GM12878 (cell line): Measurements from ENCODE around the gene P3H2. TPM values are rescaled to one million over a fixed set of nuclear protein-coding genes. Genes with fewer than 3 reads are reported as not detected.

ENCODE experiments used
- ATAC-seq: fragments of 200-7000 bp; cut with Tn5 transposase; 3 replicates; pipeline ENCODE4 v1.9.1; 2020; ENCODE audit warnings: mild to moderate bottlenecking, moderate library complexity
- BruUV-seq: library from RNA; stranded (reverse); fragments of 400-500 nt; replicated peaks from 2 replicates; lab custom pipeline; 2021; lab: Mats Ljungman, UMichigan
- CTCF ChIA-PET: fragments of 300-600 bp; sonication (Branson Sonifier 250); formaldehyde crosslinking; extraction: SDS; loops from one replicate; lab custom pipeline; 2021; ENCODE audit warnings: inconsistent platforms; lab: Yijun Ruan, JAX
- POLR2A ChIA-PET: fragments of 350-600 bp; formaldehyde crosslinking; extraction: SDS; loops from one replicate; lab custom pipeline; 2021; ENCODE audit warnings: inconsistent platforms; lab: Charles Lee
- RAD21 ChIA-PET: fragments of 300-600 bp; sonication (Branson Sonifier 250); formaldehyde crosslinking; loops from one replicate; lab custom pipeline; 2023; ENCODE audit warnings: antibody characterized with exemption; ENCODE audit not compliant: unreplicated experiment; lab: Charles Lee
- SMC1A ChIA-PET: fragments of 300-600 bp; sonication (Branson Sonifier 250); formaldehyde crosslinking; loops from one replicate; lab custom pipeline; 2023; ENCODE audit not compliant: unreplicated experiment, uncharacterized antibody; lab: Charles Lee
- DNase-seq: peaks from one replicate; pipeline ENCODE4 v3.0.0-alpha.2; 2011; ENCODE audit warnings: low read depth, low spot score
- FAIRE-seq: peaks from 3 replicates; lab custom pipeline; 2011; peaks lifted over from hg19 to GRCh38; lab: Jason Lieb, UNC
- H2AFZ ChIP-seq: 2 replicates; pipeline ENCODE4 v1.6.0; 2011; ENCODE audit warnings: low read depth, low read length, control low read depth; ENCODE audit not compliant: control insufficient read depth
- H3K27ac ChIP-seq: 2 replicates; pipeline ENCODE4 v1.5.1; 2011; ENCODE audit warnings: control low read depth; ENCODE audit not compliant: control insufficient read depth, insufficient read depth
- H3K27me3 ChIP-seq, 2 experiments: replicated peaks in 1 of 2; 2 replicates each; pipeline versions ENCODE4 v1.6.0 to v1.6.1; 2011; ENCODE audit warnings: low read length in 1 of 2; ENCODE audit not compliant: control insufficient read depth in 2 of 2, insufficient read depth in 2 of 2
- H3K36me3 ChIP-seq, 2 experiments: 2 replicates each; pipeline ENCODE4 v1.5.1; 2011; ENCODE audit warnings: low read length in 1 of 2; ENCODE audit not compliant: control insufficient read depth in 2 of 2, insufficient read depth in 2 of 2
- H3K4me1 ChIP-seq: 2 replicates; pipeline ENCODE4 v1.6.1; 2011; ENCODE audit warnings: mild to moderate bottlenecking, low read length, moderate library complexity, mixed read lengths; ENCODE audit not compliant: control insufficient read depth, insufficient read depth
- H3K4me2 ChIP-seq: 2 replicates; pipeline ENCODE4 v1.6.0; 2011; ENCODE audit warnings: control low read depth; ENCODE audit not compliant: control insufficient read depth, insufficient read depth
- H3K4me3 ChIP-seq: fragments of 200-600 bp; sonication (generic); 2 replicates; pipeline ENCODE4 v1.5.1; 2016
- H3K79me2 ChIP-seq: 2 replicates; pipeline ENCODE4 v1.6.0; 2011; ENCODE audit warnings: low read length; ENCODE audit not compliant: control insufficient read depth, insufficient read depth
- H3K9ac ChIP-seq: 2 replicates; pipeline ENCODE4 v1.8.0; 2011; ENCODE audit warnings: low read length, control low read depth, mixed read lengths; ENCODE audit not compliant: control insufficient read depth, insufficient read depth
- H3K9me3 ChIP-seq: replicated peaks from 3 replicates; pipeline ENCODE4 v1.5.1; 2011; ENCODE audit warnings: mild to moderate bottlenecking, low read length; ENCODE audit not compliant: control insufficient read depth, insufficient read depth
- H4K20me1 ChIP-seq: 2 replicates; pipeline ENCODE4 v1.6.0; 2011; ENCODE audit not compliant: control insufficient read depth, insufficient read depth
- CBX5 ChIP-seq: sonication (generic); IDR thresholded peaks from 2 replicates; pipeline ENCODE4 v1.6.1; 2016; ENCODE audit warnings: low read depth, moderate library complexity, mild to moderate bottlenecking, inconsistent platforms
- EZH2 ChIP-seq: IDR thresholded peaks from 2 replicates; pipeline ENCODE4 v1.6.1; 2012; ENCODE audit warnings: low read depth, mild to moderate bottlenecking, control low read depth, inconsistent platforms, low read length, borderline replicate concordance; ENCODE audit not compliant: control insufficient read depth
- FOS ChIP-seq: IDR thresholded peaks from 3 replicates; pipeline ENCODE4 v1.6.1; 2011; ENCODE audit warnings: borderline replicate concordance; ENCODE audit not compliant: insufficient read length; ENCODE audit errors: extremely low read depth
- JUND ChIP-seq: IDR thresholded peaks from 2 replicates; pipeline ENCODE4 v1.6.1; 2012; ENCODE audit warnings: low read depth, mild to moderate bottlenecking, low read length, improper control_type of control experiment, moderate library complexity
- LARP7 ChIP-seq: fragments of 450-650 bp; IDR thresholded peaks from 2 replicates; pipeline ENCODE4 v1.6.1; 2017; ENCODE audit warnings: mild to moderate bottlenecking
- MYB ChIP-seq: fragments of 150-350 bp; IDR thresholded peaks from 2 replicates; pipeline ENCODE4 v1.6.1; 2014; ENCODE audit warnings: mild to moderate bottlenecking, low read depth, low read length, borderline replicate concordance
- NFIC ChIP-seq: IDR thresholded peaks from 2 replicates; pipeline ENCODE4 v1.6.1; 2012; ENCODE audit warnings: low read depth, mild to moderate bottlenecking, inconsistent platforms, low read length, moderate library complexity
- NR2F1 ChIP-seq: fragments of 450-650 bp; conservative IDR thresholded peaks from 2 replicates; pipeline ENCODE4 v1.6.1; 2017; ENCODE audit warnings: mild to moderate bottlenecking
- RFX5 ChIP-seq: IDR thresholded peaks from 2 replicates; pipeline ENCODE4 v1.6.1; 2011; ENCODE audit warnings: low read depth, low read length, improper control_type of control experiment
- WGBS: methylation state at CpG from one replicate; pipeline ENCODE4 v1.1.6; 2016; ENCODE audit warnings: low lambda C conversion rate; ENCODE audit not compliant: insufficient replicate concordance, insufficient coverage; ENCODE audit errors: missing lambda C conversion rate; 5-methylcytosine and 5-hydroxymethylcytosine counted together
- in situ Hi-C: fragments of 300-500 bp; cut with MboI; formaldehyde crosslinking; loops from 9 replicates; pipeline ENCODE4 v1.14.3; 2018; ENCODE audit warnings: mixed read lengths
- intact Hi-C: fragments of 100-400 bp; cut with micrococcal nuclease; formaldehyde crosslinking; loops from one replicate; pipeline ENCODE4 v1.14.2; 2022; ENCODE audit not compliant: unreplicated experiment
- polyA plus RNA-seq, 11 experiments: library from polyadenylated mRNA; depleted of rRNA in 4 of 11; unstranded in 6 of 11; stranded (reverse) in 5 of 11; fragments of >200 nt; fragmentation: Nextera tagmentation in 4 of 11; fragmentation: Illumina TruSeq in 1 of 11; extraction: Ambion mirVana in 4 of 11; extraction: Trizol in 1 of 11; gene quantifications; 1 replicate in 1 of 11; 2 replicates in 10 of 11; pipeline versions ENCODE4 v1.2.1 to v1.2.3, GENCODE V29; 2011 to 2016; ENCODE audit warnings: inconsistent platforms in 2 of 11, missing spikeins in 2 of 11, low read depth in 1 of 11
- total RNA-seq, 4 experiments: library from RNA; depleted of rRNA in 3 of 4; stranded (reverse); fragments of >200 nt in 3 of 4; fragmentation: Illumina TruSeq in 1 of 4; extraction: Trizol in 1 of 4; gene quantifications; 2 replicates each; pipeline versions ENCODE4 v1.2.1 to v1.2.3, GENCODE V29; 2013 to 2021

P3H2 gene
- total and polyA plus RNA-seq, 10 of the 15 experiments (the other 5 are each of a cell fraction or from before 2014, with no cell fraction given) = 27.0 to 97.6 (median 83.2) TPM

- in situ Hi-C loops (no loop called here), intact Hi-C loops (no loop called here)
- SMC1A ChIA-PET = interaction anchor here (0.6 to 1.9 kb wide), 5 partner anchors 9 to 26 kb away, joined by 3 to 6 read pairs (median 3); no protein-coding TSS in a partner anchor
- Histone ChIP-seq H2AFZ (no peak overlapping the region), H3K79me2 (no peaks in the 10 kb centered on the region), H3K27ac (no peak overlapping the region), H3K4me2 (no peak overlapping the region), H4K20me1 (no peaks in the 10 kb centered on the region), H3K9me3 (no peaks in the 10 kb centered on the region), H3K9ac (no peak overlapping the region), H3K27me3 (no peaks in the 10 kb centered on the region), H3K4me1 (no peaks in the 10 kb centered on the region), H3K4me3 (no peak overlapping the region), H3K36me3 (no peaks in the 10 kb centered on the region)
- DNase-seq (no peak), ATAC-seq (no peak), FAIRE-seq (no peak)
- no TSS peak for BruUV-seq
- POLR2A ChIA-PET = no interaction called here
- WGBS = 68% methylated on average over 6 of the region's 6 CpGs
- TF ChIP-seq JUND (no peak), FOS (no peak), CBX5 (no peak), LARP7 (no peak)
- RAD21 ChIA-PET = interaction anchor here (1.1 to 1.2 kb wide), 2 partner anchors 25 to 438 kb away, joined by 3 to 4 read pairs; no protein-coding TSS in a partner anchor
- CTCF ChIA-PET = interaction anchor here (0.6 to 1.5 kb wide), 3 partner anchors 25 to 772 kb away, joined by 3 to 5 read pairs (median 3); no protein-coding TSS in a partner anchor
Observed at GRCh38 chr3:189985948-189986347, 134.7 kb downstream of the P3H2 start.

GRCh38 chr3:189983612-189984011, 137.1 kb downstream of the P3H2 start:
- Histone ChIP-seq H3K36me3 (no peaks in the 10 kb centered on the region), H3K27ac (no peak overlapping the region), H3K79me2 (no peaks in the 10 kb centered on the region), H3K27me3 (no peaks in the 10 kb centered on the region), H4K20me1 (no peaks in the 10 kb centered on the region), H3K4me1 (no peaks in the 10 kb centered on the region), H2AFZ (no peak overlapping the region), H3K4me3 (no peak overlapping the region), H3K9ac (no peak overlapping the region), H3K9me3 (no peaks in the 10 kb centered on the region), H3K4me2 (no peak overlapping the region)
- no TSS peak for BruUV-seq
- in situ Hi-C loops (no loop called here), intact Hi-C loops (no loop called here)
- WGBS = 27% methylated on average over 3 of the region's 3 CpGs
- ChIA-PET RAD21 (interaction anchor here (1.5 kb wide), 1 partner anchor 90 kb away, joined by 3 read pairs; no protein-coding TSS in a partner anchor), POLR2A (no interaction called here), SMC1A (interaction anchor here (0.8 to 1.3 kb wide), 4 partner anchors 13 to 227 kb away, joined by 3 to 4 read pairs (median 4); no protein-coding TSS in a partner anchor)
- DNase-seq (no peak), ATAC-seq (no peak), FAIRE-seq (no peak)
- TF ChIP-seq NFIC (no peak), MYB (no peak), NR2F1 (no peak), RFX5 (no peak), EZH2 (no peak)
- TF ChIP-seq, all 136 proteins: peak for 0
- CTCF ChIA-PET = interaction anchor here (1.1 to 1.4 kb wide), 3 partner anchors 16 to 26 kb away, joined by 3 to 8 read pairs (median 4); no protein-coding TSS in a partner anchor
